Aorta (tissue), 5 donors: Measurements from ENCODE around the gene C1QL4. TPM values are rescaled to one million over a fixed set of nuclear protein-coding genes. Genes with fewer than 3 reads are reported as not detected.
"Not testable (repeated sequence)": the region's sequence is repeated elsewhere in the genome, so short reads cannot be mapped to it uniquely, and the experiment has no call there.

Experiments
- ATAC-seq: fragments of 200-7000 bp; cut with Tn5 transposase; one replicate; pipeline ENCODE4 v1.9.1; 2022; ENCODE audit warnings: moderate library complexity; ENCODE audit not compliant: low FRiP score
- DNase-seq, 2 donors: peaks; one replicate each; pipeline ENCODE4 v3.0.0-alpha.2; 2020
- H3K27ac ChIP-seq, 2 donors: one replicate each; pipeline ENCODE4 v1.5.1; 2013; ENCODE audit warnings: low read length in 2 of 2, mild to moderate bottlenecking in 2 of 2, moderate library complexity in 2 of 2, control low read depth in 1 of 2, inconsistent platforms in 1 of 2, low read depth in 1 of 2
- H3K27me3 ChIP-seq, 2 donors: one replicate each; pipeline ENCODE4 v1.6.1; 2013; ENCODE audit warnings: control low read depth in 1 of 2, low read length in 1 of 2, mild to moderate bottlenecking in 1 of 2, moderate library complexity in 1 of 2; ENCODE audit not compliant: insufficient read depth in 2 of 2, control insufficient read depth in 1 of 2
- H3K36me3 ChIP-seq, 2 donors: one replicate each; pipeline ENCODE4 v1.6.1; 2013; ENCODE audit warnings: control low read depth in 1 of 2, low read length in 1 of 2, mild to moderate bottlenecking in 1 of 2; ENCODE audit not compliant: insufficient read depth in 2 of 2, control insufficient read depth in 1 of 2
- H3K4me1 ChIP-seq, 2 donors: one replicate each; pipeline ENCODE4 v1.6.1; 2013; ENCODE audit warnings: low read length in 2 of 2, control low read depth in 1 of 2, mild to moderate bottlenecking in 1 of 2, moderate library complexity in 1 of 2; ENCODE audit not compliant: insufficient read depth in 2 of 2, control insufficient read depth in 1 of 2
- H3K4me3 ChIP-seq, 2 donors: one replicate each; pipeline ENCODE4 v1.5.1; 2013; ENCODE audit warnings: low read length in 2 of 2, control low read depth in 1 of 2, mild to moderate bottlenecking in 1 of 2
- H3K9me3 ChIP-seq: one replicate; pipeline ENCODE4 v1.6.1; 2013; ENCODE audit warnings: mild to moderate bottlenecking, low read length; ENCODE audit not compliant: control insufficient read depth
- WGBS, 2 donors: extraction: QIAGEN DNeasy Blood & Tissue Kit; methylation state at CpG; one replicate each; pipeline ENCODE4 v1.1.7; 2013; 5-methylcytosine and 5-hydroxymethylcytosine counted together
- intact Hi-C, 2 donors: fragments of 100-400 bp; cut with DNase I; formaldehyde crosslinking; loops; one replicate each; pipeline versions ENCODE4 v1.14.2 to v1.15.0; 2022
- polyA plus RNA-seq, 2 donors: library from polyadenylated mRNA; stranded (reverse); fragments of 200-250 nt; gene quantifications; one replicate each; pipeline ENCODE4 v1.2.3, GENCODE V29; 2013
- total RNA-seq, 2 donors: library from RNA; stranded (reverse); fragmentation: NEBNext Ultra II Directional; extraction: Animal tissue kit (Norgen Biotek cat#: 25700); gene quantifications; one replicate each; pipeline ENCODE4 v1.2.1, GENCODE V29; 2021
- donor health status: healthy with polysubstance abuse.
- donor health status: Bipolar disorder and iron deficiency.
- donor health status: DM: no; HTN: no; CAD: no.
- donor health status: DM: no; HTN: no; CAD: no.
- donor health status: DM: yes; HTN: yes; CAD: no.

C1QL4 gene
- total and polyA plus RNA-seq, 4 donors: not detected

- ATAC-seq (peak; percentile 100), DNase-seq (peak; percentile 99)
- Histone ChIP-seq H3K27me3 (no peaks in the 10 kb centered on the region), H3K4me3 (peak within 1 kb of the TSS; percentile 51 to 85), H3K27ac (no peak within 1 kb of the TSS), H3K36me3 (no peaks in the 10 kb centered on the region), H3K4me1 (no peaks in the 10 kb centered on the region), H3K9me3 (no peaks in the 10 kb centered on the region)
- intact Hi-C loops: no loop called here
- WGBS, 2 donors: 0% methylated on average over 65 of the region's 65 CpGs
Observed at GRCh38 chr12:49322708-49323523, 14.1 kb downstream of the C1QL4 start, which contains the start of gene TROAP. Gene TROAP, plus strand, starts transcription at chr12:49323255. Its CDS starts 354 bp downstream, at chr12:49323609.

- ATAC-seq (no peak), DNase-seq (no peak)
- no peaks in the 10 kb centered on the region for H3K4me1 ChIP-seq
- H3K9me3 ChIP-seq: no peaks in the 10 kb centered on the region
- H3K4me3 ChIP-seq: peak overlapping the region; percentile 51 to 85
- intact Hi-C loops: no loop called here
- WGBS, 2 donors: 36 to 37% methylated on average over 12 of the region's 12 CpGs
- H3K27me3 ChIP-seq: no peaks in the 10 kb centered on the region
- no peak overlapping the region for H3K27ac ChIP-seq
- H3K36me3 ChIP-seq: no peaks in the 10 kb centered on the region
Observed at GRCh38 chr12:49322367-49322707, 14.7 kb downstream of the C1QL4 start.

GRCh38 chr12:49320411-49321103 lies 16.4 kb downstream of the C1QL4 start:
- H3K27me3 ChIP-seq, ATAC-seq, H3K4me3 ChIP-seq, H3K27ac ChIP-seq, H3K4me1 ChIP-seq, intact Hi-C loops, H3K9me3 ChIP-seq, H3K36me3 ChIP-seq: not testable (repeated sequence)
- peak in 1 of 2 donors; percentile 54 for DNase-seq
- 92% methylated on average over 9 of the region's 9 CpGs for WGBS, 2 donors

GRCh38 chr12:49317118-49317517 lies 19.9 kb downstream of the C1QL4 start:
- ATAC-seq, intact Hi-C loops, DNase-seq, H3K9me3 ChIP-seq, H3K4me3 ChIP-seq, H3K27me3 ChIP-seq, H3K4me1 ChIP-seq, H3K27ac ChIP-seq, H3K36me3 ChIP-seq: not testable (repeated sequence)
- 95 to 96% methylated on average over 10 of the region's 10 CpGs for WGBS, 2 donors

GRCh38 chr12:49314811-49315210 lies 22.2 kb downstream of the C1QL4 start:
- Histone ChIP-seq H3K27ac (no peak overlapping the region), H3K27me3 (no peaks in the 10 kb centered on the region), H3K4me1 (no peaks in the 10 kb centered on the region), H3K4me3 (no peak overlapping the region), H3K9me3 (no peaks in the 10 kb centered on the region), H3K36me3 (no peaks in the 10 kb centered on the region)
- ATAC-seq (no peak), DNase-seq (peak in 1 of 2 donors; percentile 31)
- intact Hi-C loops: no loop called here
- WGBS, 2 donors: 92 to 93% methylated on average over 1 of the region's 1 CpG

GRCh38 chr12:49310451-49311000 lies 26.5 kb downstream of the C1QL4 start:
- WGBS, 2 donors: 80 to 84% methylated on average over 2 of the region's 3 CpGs
- intact Hi-C loops: not testable (repeated sequence)

GRCh38 chr12:49309386-49309785 lies 27.6 kb downstream of the C1QL4 start:
- 95 to 96% methylated on average over 7 of the region's 7 CpGs for whole genome bisulfite sequencing, 2 donors
- peak in 1 of 2 donors; percentile 23 for DNase-seq

More at GRCh38 chr12:49310451-49311000, 26.5 kb downstream of the C1QL4 start:
- not testable (repeated sequence) for H3K4me3 ChIP-seq, H3K27me3 ChIP-seq, H3K9me3 ChIP-seq, DNase-seq, H3K36me3 ChIP-seq, ATAC-seq, H3K4me1 ChIP-seq, H3K27ac ChIP-seq

GRCh38 chr12:49305762-49306510 lies 31.1 kb downstream of the C1QL4 start:
- H3K36me3 ChIP-seq: no peaks in the 10 kb centered on the region
- H3K4me3 ChIP-seq: no peak overlapping the region
- ATAC-seq: no peak
- intact Hi-C loops: no loop called here
- WGBS, 2 donors: 88 to 89% methylated on average over 6 of the region's 6 CpGs
- no peak overlapping the region for H3K27ac ChIP-seq
- no peaks in the 10 kb centered on the region for H3K9me3 ChIP-seq
- no peaks in the 10 kb centered on the region for H3K4me1 ChIP-seq
- no peaks in the 10 kb centered on the region for H3K27me3 ChIP-seq
- DNase-seq: peak in 1 of 2 donors; percentile 8

More at GRCh38 chr12:49309386-49309785, 27.6 kb downstream of the C1QL4 start:
- H3K27me3 ChIP-seq: no peaks in the 10 kb centered on the region
- no peaks in the 10 kb centered on the region for H3K9me3 ChIP-seq
- H3K4me3 ChIP-seq: no peak overlapping the region
- intact Hi-C loops: no loop called here
- H3K36me3 ChIP-seq: no peaks in the 10 kb centered on the region
- H3K27ac ChIP-seq: no peak overlapping the region
- no peak for ATAC-seq
- no peaks in the 10 kb centered on the region for H3K4me1 ChIP-seq
